GM12878 (cell line): ENCODE measurements around the gene CUEDC1. TPM values are rescaled to one million over a fixed set of nuclear protein-coding genes. Genes with fewer than 3 reads are reported as not detected.

Experiments used
- BHLHE40 ChIP-seq, 2 experiments: fragments of 450-650 bp in 1 of 2; IDR thresholded peaks; 2 replicates each; pipeline ENCODE4 v1.6.1; 2011 to 2017; ENCODE audit warnings: low read depth in 2 of 2, borderline replicate concordance in 1 of 2, improper control_type of control experiment in 1 of 2, low read length in 1 of 2, mild to moderate bottlenecking in 1 of 2
- BMI1 ChIP-seq: fragments of 450-650 bp; IDR thresholded peaks from 2 replicates; pipeline ENCODE4 v1.6.1; 2016; ENCODE audit warnings: mild to moderate bottlenecking, moderate library complexity, borderline replicate concordance
- CREB1 ChIP-seq: IDR thresholded peaks from 2 replicates; pipeline ENCODE4 v1.6.1; 2012; ENCODE audit warnings: low read depth, mild to moderate bottlenecking, inconsistent platforms
- CREM ChIP-seq: IDR thresholded peaks from 2 replicates; pipeline ENCODE4 v1.6.1; 2014; ENCODE audit warnings: antibody characterized with exemption, low read depth
- DPF2 ChIP-seq: fragments of 450-650 bp; IDR thresholded peaks from 2 replicates; pipeline ENCODE4 v1.6.1; 2017; ENCODE audit warnings: mild to moderate bottlenecking
- FOS ChIP-seq: IDR thresholded peaks from 3 replicates; pipeline ENCODE4 v1.6.1; 2011; ENCODE audit warnings: borderline replicate concordance; ENCODE audit not compliant: insufficient read length; ENCODE audit errors: extremely low read depth
- FOXK2 ChIP-seq: fragments of 450-650 bp; IDR thresholded peaks from 2 replicates; pipeline ENCODE4 v1.6.1; 2017; ENCODE audit warnings: mild to moderate bottlenecking, moderate library complexity
- HCFC1 ChIP-seq: fragments of 150-350 bp; IDR thresholded peaks from 2 replicates; pipeline ENCODE4 v1.6.1; 2014; ENCODE audit warnings: low read length
- MTA3 ChIP-seq: IDR thresholded peaks from 2 replicates; pipeline ENCODE4 v1.6.1; 2012; ENCODE audit warnings: low read length, inconsistent platforms, borderline replicate concordance
- NFIC ChIP-seq: IDR thresholded peaks from 2 replicates; pipeline ENCODE4 v1.6.1; 2012; ENCODE audit warnings: low read depth, mild to moderate bottlenecking, inconsistent platforms, low read length, moderate library complexity
- NRF1 ChIP-seq: conservative IDR thresholded peaks from 2 replicates; pipeline ENCODE4 v1.6.1; 2011; ENCODE audit warnings: mild to moderate bottlenecking, low read depth, low read length, improper control_type of control experiment
- PAX8 ChIP-seq: fragments of 450-650 bp; IDR thresholded peaks from 2 replicates; pipeline ENCODE4 v1.6.1; 2017; ENCODE audit warnings: mild to moderate bottlenecking, moderate library complexity
- POU2F2 ChIP-seq: IDR thresholded peaks from 3 replicates; pipeline ENCODE4 v1.6.1; 2011; ENCODE audit warnings: low read depth, mild to moderate bottlenecking, low read length, borderline replicate concordance
- RAD21 ChIP-seq: IDR thresholded peaks from 2 replicates; pipeline ENCODE4 v1.6.1; 2011; ENCODE audit warnings: mild to moderate bottlenecking, low read depth, low read length, moderate library complexity; ENCODE audit not compliant: insufficient read depth
- SIN3A ChIP-seq: IDR thresholded peaks from 2 replicates; pipeline ENCODE4 v1.6.1; 2012; ENCODE audit warnings: low read depth, low read length, improper control_type of control experiment
- SIX5 ChIP-seq: IDR thresholded peaks from 2 replicates; pipeline ENCODE4 v1.6.1; 2011; ENCODE audit warnings: mild to moderate bottlenecking, low read depth, low read length, moderate library complexity; ENCODE audit not compliant: severe bottlenecking
- SP1 ChIP-seq: IDR thresholded peaks from one replicate; pipeline ENCODE4 v1.6.1; 2011; ENCODE audit warnings: low read depth, low read length
- SUPT20H ChIP-seq: IDR thresholded peaks from 2 replicates; pipeline ENCODE4 v1.6.1; 2011; ENCODE audit warnings: low read depth, mild to moderate bottlenecking, low read length, moderate library complexity, borderline replicate concordance; ENCODE audit not compliant: control insufficient read depth
- ZNF622 ChIP-seq: fragments of 450-650 bp; IDR thresholded peaks from 2 replicates; pipeline ENCODE4 v1.6.1; 2017; ENCODE audit warnings: mild to moderate bottlenecking, inconsistent platforms
- polyA plus RNA-seq, 11 experiments: library from polyadenylated mRNA; depleted of rRNA in 4 of 11; unstranded in 6 of 11; stranded (reverse) in 5 of 11; fragments of >200 nt; fragmentation: Nextera tagmentation in 4 of 11; fragmentation: Illumina TruSeq in 1 of 11; extraction: Ambion mirVana in 4 of 11; extraction: Trizol in 1 of 11; gene quantifications; 1 replicate in 1 of 11; 2 replicates in 10 of 11; pipeline versions ENCODE4 v1.2.1 to v1.2.3, GENCODE V29; 2011 to 2016; ENCODE audit warnings: inconsistent platforms in 2 of 11, missing spikeins in 2 of 11, low read depth in 1 of 11
- total RNA-seq, 4 experiments: library from RNA; depleted of rRNA in 3 of 4; stranded (reverse); fragments of >200 nt in 3 of 4; fragmentation: Illumina TruSeq in 1 of 4; extraction: Trizol in 1 of 4; gene quantifications; 2 replicates each; pipeline versions ENCODE4 v1.2.1 to v1.2.3, GENCODE V29; 2013 to 2021
- TF ChIP-seq, protein P1 (sequence below): fragments of 450-650 bp; IDR thresholded peaks from 2 replicates; pipeline ENCODE4 v1.6.1; 2017; ENCODE audit warnings: mild to moderate bottlenecking, moderate library complexity
- TF ChIP-seq, protein P2 (sequence below): fragments of 450-650 bp; conservative IDR thresholded peaks from 2 replicates; pipeline ENCODE4 v1.6.1; 2017; ENCODE audit warnings: mild to moderate bottlenecking, moderate library complexity
- TF ChIP-seq, protein P3 (sequence below): fragments of 150-350 bp; IDR thresholded peaks from 2 replicates; pipeline ENCODE4 v1.6.1; 2014; ENCODE audit warnings: mild to moderate bottlenecking, low read depth, low read length
- TF ChIP-seq, protein P4 (sequence below): IDR thresholded peaks from 2 replicates; pipeline ENCODE4 v1.6.1; 2012; ENCODE audit warnings: low read depth, low read length, improper control_type of control experiment

The CUEDC1 gene
- total and polyA plus RNA-seq, 10 of the 15 experiments (the other 5 are each of a cell fraction or from before 2014, with no cell fraction given) = 0.24 to 7.4 (median 1.8) TPM

DNA sequence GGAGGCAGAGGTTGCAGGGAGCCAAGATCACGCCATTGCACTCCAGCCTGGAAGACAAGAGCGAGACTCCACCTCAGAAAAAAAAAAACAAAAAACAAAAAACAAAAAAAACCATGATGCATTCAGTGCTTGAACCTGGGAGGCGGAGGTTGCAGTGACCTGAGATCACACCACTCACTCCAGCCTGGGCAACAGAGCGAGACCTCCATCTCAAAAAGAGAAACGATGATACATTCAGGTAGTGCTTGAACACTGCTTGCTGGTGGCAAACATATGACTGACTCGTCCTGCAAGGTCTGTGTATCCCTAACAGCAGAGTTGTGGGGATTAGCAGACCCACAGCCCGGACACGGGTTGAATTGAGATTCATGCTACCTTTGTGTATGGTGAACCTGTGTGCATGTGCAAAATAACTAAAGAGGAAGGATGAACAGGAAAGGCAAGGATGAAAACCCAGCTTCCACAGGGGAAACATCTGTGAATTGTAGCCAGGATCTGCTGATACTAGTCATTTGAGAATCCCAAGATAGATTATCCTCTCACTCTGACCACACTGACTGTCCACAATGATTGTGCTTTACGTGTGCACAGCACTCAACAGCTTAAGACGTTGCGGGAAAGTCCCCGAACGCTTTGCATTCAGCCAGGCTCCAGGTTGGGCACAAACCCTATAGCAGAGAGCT, 53.0 kb downstream of the CUEDC1 start (continued):
- peak; percentile 70; the same call in 2 of the 3 replicates for TF ChIP-seq POU2F2
- no peak for TF ChIP-seq RAD21
- TF ChIP-seq, protein P1, sequence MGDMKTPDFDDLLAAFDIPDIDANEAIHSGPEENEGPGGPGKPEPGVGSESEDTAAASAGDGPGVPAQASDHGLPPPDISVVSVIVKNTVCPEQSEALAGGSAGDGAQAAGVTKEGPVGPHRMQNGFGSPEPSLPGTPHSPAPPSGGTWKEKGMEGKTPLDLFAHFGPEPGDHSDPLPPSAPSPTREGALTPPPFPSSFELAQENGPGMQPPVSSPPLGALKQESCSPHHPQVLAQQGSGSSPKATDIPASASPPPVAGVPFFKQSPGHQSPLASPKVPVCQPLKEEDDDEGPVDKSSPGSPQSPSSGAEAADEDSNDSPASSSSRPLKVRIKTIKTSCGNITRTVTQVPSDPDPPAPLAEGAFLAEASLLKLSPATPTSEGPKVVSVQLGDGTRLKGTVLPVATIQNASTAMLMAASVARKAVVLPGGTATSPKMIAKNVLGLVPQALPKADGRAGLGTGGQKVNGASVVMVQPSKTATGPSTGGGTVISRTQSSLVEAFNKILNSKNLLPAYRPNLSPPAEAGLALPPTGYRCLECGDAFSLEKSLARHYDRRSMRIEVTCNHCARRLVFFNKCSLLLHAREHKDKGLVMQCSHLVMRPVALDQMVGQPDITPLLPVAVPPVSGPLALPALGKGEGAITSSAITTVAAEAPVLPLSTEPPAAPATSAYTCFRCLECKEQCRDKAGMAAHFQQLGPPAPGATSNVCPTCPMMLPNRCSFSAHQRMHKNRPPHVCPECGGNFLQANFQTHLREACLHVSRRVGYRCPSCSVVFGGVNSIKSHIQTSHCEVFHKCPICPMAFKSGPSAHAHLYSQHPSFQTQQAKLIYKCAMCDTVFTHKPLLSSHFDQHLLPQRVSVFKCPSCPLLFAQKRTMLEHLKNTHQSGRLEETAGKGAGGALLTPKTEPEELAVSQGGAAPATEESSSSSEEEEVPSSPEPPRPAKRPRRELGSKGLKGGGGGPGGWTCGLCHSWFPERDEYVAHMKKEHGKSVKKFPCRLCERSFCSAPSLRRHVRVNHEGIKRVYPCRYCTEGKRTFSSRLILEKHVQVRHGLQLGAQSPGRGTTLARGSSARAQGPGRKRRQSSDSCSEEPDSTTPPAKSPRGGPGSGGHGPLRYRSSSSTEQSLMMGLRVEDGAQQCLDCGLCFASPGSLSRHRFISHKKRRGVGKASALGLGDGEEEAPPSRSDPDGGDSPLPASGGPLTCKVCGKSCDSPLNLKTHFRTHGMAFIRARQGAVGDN = no peak
- TF ChIP-seq HCFC1 = no peak
- peak; percentile 87 for TF ChIP-seq NFIC
- no peak for TF ChIP-seq SIX5
- TF ChIP-seq, protein P2, sequence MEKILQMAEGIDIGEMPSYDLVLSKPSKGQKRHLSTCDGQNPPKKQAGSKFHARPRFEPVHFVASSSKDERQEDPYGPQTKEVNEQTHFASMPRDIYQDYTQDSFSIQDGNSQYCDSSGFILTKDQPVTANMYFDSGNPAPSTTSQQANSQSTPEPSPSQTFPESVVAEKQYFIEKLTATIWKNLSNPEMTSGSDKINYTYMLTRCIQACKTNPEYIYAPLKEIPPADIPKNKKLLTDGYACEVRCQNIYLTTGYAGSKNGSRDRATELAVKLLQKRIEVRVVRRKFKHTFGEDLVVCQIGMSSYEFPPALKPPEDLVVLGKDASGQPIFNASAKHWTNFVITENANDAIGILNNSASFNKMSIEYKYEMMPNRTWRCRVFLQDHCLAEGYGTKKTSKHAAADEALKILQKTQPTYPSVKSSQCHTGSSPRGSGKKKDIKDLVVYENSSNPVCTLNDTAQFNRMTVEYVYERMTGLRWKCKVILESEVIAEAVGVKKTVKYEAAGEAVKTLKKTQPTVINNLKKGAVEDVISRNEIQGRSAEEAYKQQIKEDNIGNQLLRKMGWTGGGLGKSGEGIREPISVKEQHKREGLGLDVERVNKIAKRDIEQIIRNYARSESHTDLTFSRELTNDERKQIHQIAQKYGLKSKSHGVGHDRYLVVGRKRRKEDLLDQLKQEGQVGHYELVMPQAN = no peak; the same call in 1 of the 2 replicates
- no peak for TF ChIP-seq SUPT20H
- TF ChIP-seq FOS = no peak
- TF ChIP-seq, protein P3, sequence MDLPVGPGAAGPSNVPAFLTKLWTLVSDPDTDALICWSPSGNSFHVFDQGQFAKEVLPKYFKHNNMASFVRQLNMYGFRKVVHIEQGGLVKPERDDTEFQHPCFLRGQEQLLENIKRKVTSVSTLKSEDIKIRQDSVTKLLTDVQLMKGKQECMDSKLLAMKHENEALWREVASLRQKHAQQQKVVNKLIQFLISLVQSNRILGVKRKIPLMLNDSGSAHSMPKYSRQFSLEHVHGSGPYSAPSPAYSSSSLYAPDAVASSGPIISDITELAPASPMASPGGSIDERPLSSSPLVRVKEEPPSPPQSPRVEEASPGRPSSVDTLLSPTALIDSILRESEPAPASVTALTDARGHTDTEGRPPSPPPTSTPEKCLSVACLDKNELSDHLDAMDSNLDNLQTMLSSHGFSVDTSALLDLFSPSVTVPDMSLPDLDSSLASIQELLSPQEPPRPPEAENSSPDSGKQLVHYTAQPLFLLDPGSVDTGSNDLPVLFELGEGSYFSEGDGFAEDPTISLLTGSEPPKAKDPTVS = no peak
- peak; percentile 91 for TF ChIP-seq DPF2
- TF ChIP-seq, protein P4, sequence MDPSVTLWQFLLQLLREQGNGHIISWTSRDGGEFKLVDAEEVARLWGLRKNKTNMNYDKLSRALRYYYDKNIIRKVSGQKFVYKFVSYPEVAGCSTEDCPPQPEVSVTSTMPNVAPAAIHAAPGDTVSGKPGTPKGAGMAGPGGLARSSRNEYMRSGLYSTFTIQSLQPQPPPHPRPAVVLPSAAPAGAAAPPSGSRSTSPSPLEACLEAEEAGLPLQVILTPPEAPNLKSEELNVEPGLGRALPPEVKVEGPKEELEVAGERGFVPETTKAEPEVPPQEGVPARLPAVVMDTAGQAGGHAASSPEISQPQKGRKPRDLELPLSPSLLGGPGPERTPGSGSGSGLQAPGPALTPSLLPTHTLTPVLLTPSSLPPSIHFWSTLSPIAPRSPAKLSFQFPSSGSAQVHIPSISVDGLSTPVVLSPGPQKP = no peak
- no peak for TF ChIP-seq SIN3A
- peak; percentile 59; the same call in 1 of the 2 replicates for TF ChIP-seq BMI1
- no peak for TF ChIP-seq MTA3
- TF ChIP-seq SP1 = no peak
- TF ChIP-seq NRF1 = no peak
- TF ChIP-seq PAX8 = 0 out of 2 replicates have a peak, but pooled peaks have one; percentile 46
- TF ChIP-seq CREB1 = no peak
- peak; percentile 84 for TF ChIP-seq CREM
- no peak for TF ChIP-seq ZNF622
- no peak for TF ChIP-seq FOXK2
- TF ChIP-seq BHLHE40 (IDR thresholded peaks at IDR 0.05; ENCODE audit: borderline replicate concordance in 1 of 2, low read depth in 2 of 2, low read length in 1 of 2) = peak; percentile 27 to 37; a peak in 3 of 4 replicates
